ENCODE measurements around the gene ASIC4.

Gene ASIC4

GRCh38 chr2:219527076-219527394 is 12.8 kb downstream of the ASIC4 start:
- H3K18ac ChIP-seq (ENCODE audit: low read length): peak overlapping the region; percentile 79
- no peaks in the 10 kb centered on the region for H3K36me3 ChIP-seq (replicated peaks in 1 of 2; ENCODE audit: control insufficient read depth in 2 of 2, insufficient read depth in 2 of 2, low read length in 2 of 2)
- H3K4ac ChIP-seq (ENCODE audit: low read length): peak overlapping the region; percentile 1
- H2AK5ac ChIP-seq (ENCODE audit: low read depth, low read length): peak overlapping the region; percentile 44
- no peak overlapping the region for H3K27ac ChIP-seq (replicated peaks; ENCODE audit: low read length)
- H2BK15ac ChIP-seq (ENCODE audit: low read length): no peak overlapping the region
- no peaks in the 10 kb centered on the region for H3K79me1 ChIP-seq (ENCODE audit: low read depth, low read length)
- H2AFZ ChIP-seq (ENCODE audit: low read length): no peak overlapping the region
- peaks cover 32 to 38% of the 10 kb centered on the region in 2 donors for H3K4me1 ChIP-seq (ENCODE audit: control insufficient read depth in 2 of 2, insufficient read depth in 1 of 2, low read depth in 1 of 2, low read length in 2 of 2)
- no peak overlapping the region for H2BK120ac ChIP-seq (ENCODE audit: low read depth, low read length)
- peaks cover 4 to 71% (median 44%) of the 10 kb centered on the region in 3 experiments for H3K27me3 ChIP-seq (ENCODE audit: control insufficient read depth in 3 of 3, insufficient read depth in 3 of 3, low read depth in 1 of 3, low read length in 3 of 3)
- H3K14ac ChIP-seq (ENCODE audit: low read length): peak overlapping the region; percentile 72
- no peak overlapping the region for H4K8ac ChIP-seq (ENCODE audit: low read depth, low read length)
- H3K23ac ChIP-seq (ENCODE audit: low read depth, low read length, poor library complexity): peak overlapping the region; percentile 70
- no peak for DNase-seq (ENCODE audit: low spot score)
- no peak overlapping the region for H2BK5ac ChIP-seq (ENCODE audit: low read length)
- no peak overlapping the region for H4K91ac ChIP-seq (ENCODE audit: low read depth, low read length, poor library complexity)
- H3K9ac ChIP-seq (ENCODE audit: low read depth, low read length, poor library complexity): peak overlapping the region; percentile 71
- no peak overlapping the region for H3K4me2 ChIP-seq (ENCODE audit: insufficient read depth, low read length, poor library complexity, severe bottlenecking)
- no peak overlapping the region for H3K4me3 ChIP-seq (ENCODE audit: low read length in 2 of 2)
- no CpG with 5 or more reads among the region's 6 CpGs for WGBS, 2 donors (ENCODE audit: extremely low coverage in 2 of 2, insufficient read length in 2 of 2, insufficient replicate concordance in 1 of 2)
- H3K9me3 ChIP-seq (replicated peaks in 1 of 2; ENCODE audit: control insufficient read depth in 2 of 2, insufficient read depth in 1 of 2, low read depth in 1 of 2, low read length in 2 of 2): no peaks in the 10 kb centered on the region
- peak overlapping the region; percentile 69 for H2BK12ac ChIP-seq (ENCODE audit: low read length)

GRCh38 chr2:219527472-219527871 is 13.2 kb downstream of the ASIC4 start:
- H3K23ac ChIP-seq (ENCODE audit: low read depth, low read length, poor library complexity): peak overlapping the region; percentile 70
- H2BK120ac ChIP-seq (ENCODE audit: low read depth, low read length): no peak overlapping the region
- no peak overlapping the region for H3K4ac ChIP-seq (ENCODE audit: low read length)
- H2BK12ac ChIP-seq (ENCODE audit: low read length): peak overlapping the region; percentile 69
- no peak overlapping the region for H3K4me2 ChIP-seq (ENCODE audit: insufficient read depth, low read length, poor library complexity, severe bottlenecking)
- no peaks in the 10 kb centered on the region for H3K79me1 ChIP-seq (ENCODE audit: low read depth, low read length)
- H3K14ac ChIP-seq (ENCODE audit: low read length): no peak overlapping the region
- peaks cover 4 to 75% (median 41%) of the 10 kb centered on the region in 3 experiments for H3K27me3 ChIP-seq (ENCODE audit: control insufficient read depth in 3 of 3, insufficient read depth in 3 of 3, low read depth in 1 of 3, low read length in 3 of 3)
- no peak overlapping the region for H2AK5ac ChIP-seq (ENCODE audit: low read depth, low read length)
- no peak overlapping the region for H2BK15ac ChIP-seq (ENCODE audit: low read length)
- H4K8ac ChIP-seq (ENCODE audit: low read depth, low read length): no peak overlapping the region
- no peaks in the 10 kb centered on the region for H3K9me3 ChIP-seq (replicated peaks in 1 of 2; ENCODE audit: control insufficient read depth in 2 of 2, insufficient read depth in 1 of 2, low read depth in 1 of 2, low read length in 2 of 2)
- H3K27ac ChIP-seq (replicated peaks; ENCODE audit: low read length): no peak overlapping the region
- H3K9ac ChIP-seq (ENCODE audit: low read depth, low read length, poor library complexity): peak overlapping the region; percentile 71
- H2BK5ac ChIP-seq (ENCODE audit: low read length): no peak overlapping the region
- H3K18ac ChIP-seq (ENCODE audit: low read length): peak overlapping the region; percentile 79
- DNase-seq (ENCODE audit: low spot score): no peak
- H3K36me3 ChIP-seq (replicated peaks in 1 of 2; ENCODE audit: control insufficient read depth in 2 of 2, insufficient read depth in 2 of 2, low read length in 2 of 2): no peaks in the 10 kb centered on the region
- H3K4me3 ChIP-seq (ENCODE audit: low read length in 2 of 2): no peak overlapping the region
- no peak overlapping the region for H4K91ac ChIP-seq (ENCODE audit: low read depth, low read length, poor library complexity)
- no peak overlapping the region for H2AFZ ChIP-seq (ENCODE audit: low read length)
- WGBS, 2 donors (ENCODE audit: extremely low coverage in 2 of 2, insufficient read length in 2 of 2, insufficient replicate concordance in 1 of 2): no CpG with 5 or more reads among the region's 5 CpGs
- peaks cover 30 to 35% of the 10 kb centered on the region in 2 donors for H3K4me1 ChIP-seq (ENCODE audit: control insufficient read depth in 2 of 2, insufficient read depth in 1 of 2, low read depth in 1 of 2, low read length in 2 of 2)

GRCh38 chr2:219530048-219530963 is 16.0 kb downstream of the ASIC4 start:
- H3K27me3 ChIP-seq (ENCODE audit: control insufficient read depth in 3 of 3, insufficient read depth in 3 of 3, low read depth in 1 of 3, low read length in 3 of 3): peaks cover 0 to 76% (median 19%) of the 10 kb centered on the region in 3 experiments
- no peak overlapping the region for H4K91ac ChIP-seq (ENCODE audit: low read depth, low read length, poor library complexity)
- no peak overlapping the region for H2BK120ac ChIP-seq (ENCODE audit: low read depth, low read length)
- H2BK15ac ChIP-seq (ENCODE audit: low read length): no peak overlapping the region
- H3K9ac ChIP-seq (ENCODE audit: low read depth, low read length, poor library complexity): no peak overlapping the region
- H3K79me1 ChIP-seq (ENCODE audit: low read depth, low read length): no peaks in the 10 kb centered on the region
- WGBS, 2 donors (ENCODE audit: extremely low coverage in 2 of 2, insufficient read length in 2 of 2, insufficient replicate concordance in 1 of 2): no CpG with 5 or more reads among the region's 21 CpGs
- DNase-seq (ENCODE audit: low spot score): peak; percentile 82
- no peak overlapping the region for H3K18ac ChIP-seq (ENCODE audit: low read length)
- H2BK5ac ChIP-seq (ENCODE audit: low read length): no peak overlapping the region
- no peaks in the 10 kb centered on the region for H3K9me3 ChIP-seq (replicated peaks in 1 of 2; ENCODE audit: control insufficient read depth in 2 of 2, insufficient read depth in 1 of 2, low read depth in 1 of 2, low read length in 2 of 2)
- peak overlapping the region; percentile 30 for H3K4me2 ChIP-seq (ENCODE audit: insufficient read depth, low read length, poor library complexity, severe bottlenecking)
- no peak overlapping the region for H2AK5ac ChIP-seq (ENCODE audit: low read depth, low read length)
- H3K4me1 ChIP-seq (ENCODE audit: control insufficient read depth in 2 of 2, insufficient read depth in 1 of 2, low read depth in 1 of 2, low read length in 2 of 2): peaks cover 23 to 27% of the 10 kb centered on the region in 2 donors
- H3K27ac ChIP-seq (replicated peaks; ENCODE audit: low read length): no peak overlapping the region
- H2BK12ac ChIP-seq (ENCODE audit: low read length): no peak overlapping the region
- no peak overlapping the region for H3K4me3 ChIP-seq (ENCODE audit: low read length in 2 of 2)
- no peaks in the 10 kb centered on the region for H3K36me3 ChIP-seq (replicated peaks in 1 of 2; ENCODE audit: control insufficient read depth in 2 of 2, insufficient read depth in 2 of 2, low read length in 2 of 2)
- H4K8ac ChIP-seq (ENCODE audit: low read depth, low read length): no peak overlapping the region
- peak overlapping the region; percentile 68 for H2AFZ ChIP-seq (ENCODE audit: low read length)
- no peak overlapping the region for H3K4ac ChIP-seq (ENCODE audit: low read length)
- no peak overlapping the region for H3K14ac ChIP-seq (ENCODE audit: low read length)
- no peak overlapping the region for H3K23ac ChIP-seq (ENCODE audit: low read depth, low read length, poor library complexity)

- Histone ChIP-seq H2BK15ac (ENCODE audit: low read length) (peak overlapping the region; percentile 50), H3K27me3 (ENCODE audit: control insufficient read depth in 3 of 3, insufficient read depth in 3 of 3, low read depth in 1 of 3, low read length in 3 of 3) (peaks cover 0 to 71% (median 19%) of the 10 kb centered on the region in 3 experiments), H2BK120ac (ENCODE audit: low read depth, low read length) (no peak overlapping the region), H4K91ac (ENCODE audit: low read depth, low read length, poor library complexity) (no peak overlapping the region), H3K27ac (replicated peaks; ENCODE audit: low read length) (no peak overlapping the region), H3K4me1 (ENCODE audit: control insufficient read depth in 2 of 2, insufficient read depth in 1 of 2, low read depth in 1 of 2, low read length in 2 of 2) (peaks cover 10 to 12% of the 10 kb centered on the region in 2 donors), H2BK12ac (ENCODE audit: low read length) (no peak overlapping the region), H3K14ac (ENCODE audit: low read length) (no peak overlapping the region), H3K4ac (ENCODE audit: low read length) (peak overlapping the region; percentile 46), H2BK5ac (ENCODE audit: low read length) (no peak overlapping the region), H3K18ac (ENCODE audit: low read length) (no peak overlapping the region), H3K4me3 (ENCODE audit: low read length in 2 of 2) (no peak overlapping the region), H3K23ac (ENCODE audit: low read depth, low read length, poor library complexity) (no peak overlapping the region), H3K9me3 (replicated peaks in 1 of 2; ENCODE audit: control insufficient read depth in 2 of 2, insufficient read depth in 1 of 2, low read depth in 1 of 2, low read length in 2 of 2) (no peaks in the 10 kb centered on the region), H3K79me1 (ENCODE audit: low read depth, low read length) (no peaks in the 10 kb centered on the region), H3K9ac (ENCODE audit: low read depth, low read length, poor library complexity) (peak overlapping the region; percentile 9), H2AK5ac (ENCODE audit: low read depth, low read length) (peak overlapping the region; percentile 27), H4K8ac (ENCODE audit: low read depth, low read length) (no peak overlapping the region), H3K36me3 (replicated peaks in 1 of 2; ENCODE audit: control insufficient read depth in 2 of 2, insufficient read depth in 2 of 2, low read length in 2 of 2) (no peaks in the 10 kb centered on the region), H2AFZ (ENCODE audit: low read length) (no peak overlapping the region), H3K4me2 (ENCODE audit: insufficient read depth, low read length, poor library complexity, severe bottlenecking) (no peak overlapping the region)
- no CpG with 5 or more reads among the region's 20 CpGs for WGBS, 2 donors (ENCODE audit: extremely low coverage in 2 of 2, insufficient read length in 2 of 2, insufficient replicate concordance in 1 of 2)
- no peak for DNase-seq (ENCODE audit: low spot score)
Observed at GRCh38 chr2:219531639-219532377, 17.5 kb downstream of the ASIC4 start.
